GM18499 (cell line): Measurements from ENCODE around the gene MAD1L1.
"Not testable (repeated sequence)": the region's sequence is repeated elsewhere in the genome, so short reads cannot be mapped to it uniquely, and the experiment has no call there.

Experiments used
- ATAC-seq: cut with Tn5 transposase; IDR thresholded peaks from one replicate; pipeline ENCODE4 v1.9.1; 2021; ENCODE audit warnings: moderate number of reproducible peaks; ENCODE audit not compliant: insufficient read depth, unreplicated experiment

Gene MAD1L1

DNA sequence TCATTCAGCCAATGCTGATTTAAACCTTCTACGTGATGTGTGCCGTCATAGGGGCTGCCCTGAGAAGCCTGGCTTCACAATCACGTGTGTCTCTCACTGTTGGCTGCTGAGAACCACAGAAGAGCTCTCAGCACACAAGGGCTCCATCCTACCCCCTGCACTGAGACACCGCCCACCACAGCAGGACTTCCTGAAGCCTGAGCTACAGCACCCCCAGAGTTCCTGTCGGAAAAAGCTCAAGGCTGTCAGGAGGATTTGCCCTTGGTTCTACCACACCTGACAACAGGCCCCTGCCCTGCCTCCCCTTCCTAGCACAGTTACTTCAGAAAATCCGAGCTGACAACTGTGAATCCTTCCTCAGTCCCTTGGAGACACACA lies 191.9 kb downstream of the MAD1L1 start:
- ATAC-seq, result no peak

DNA sequence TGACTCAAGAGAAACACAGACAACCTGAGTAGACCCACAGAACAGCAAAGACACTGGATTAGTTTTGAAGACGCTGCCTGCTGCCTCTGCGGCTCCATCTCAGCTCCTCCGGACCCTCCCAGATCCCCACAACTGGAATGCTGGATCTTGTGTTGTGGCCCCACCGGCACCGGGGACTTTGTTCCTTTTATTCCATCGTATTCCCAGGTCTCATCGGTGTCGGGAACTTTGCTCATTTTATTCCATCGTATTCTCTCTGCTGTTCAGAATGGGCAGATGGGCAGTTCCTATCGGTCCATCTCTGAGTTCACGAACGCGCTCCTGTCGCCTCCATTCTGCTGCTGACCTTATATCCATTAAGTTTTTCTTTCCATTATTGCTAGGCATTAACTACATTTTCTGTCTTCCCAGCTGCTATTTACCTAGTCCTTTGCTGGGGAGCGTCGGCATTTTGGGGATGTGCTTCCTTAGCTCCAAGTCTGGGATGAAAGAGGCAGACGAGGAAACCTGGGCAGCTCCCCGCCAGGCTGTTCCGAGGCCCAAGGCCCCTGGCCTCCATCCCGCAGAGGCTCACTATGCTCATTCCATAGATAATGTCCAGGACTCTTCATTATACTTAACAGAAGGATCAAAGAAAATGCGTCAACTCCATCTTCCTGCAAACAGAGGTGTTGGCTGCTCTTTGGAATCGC lies 192.4 kb downstream of the MAD1L1 start:
- ATAC-seq, result no peak

DNA sequence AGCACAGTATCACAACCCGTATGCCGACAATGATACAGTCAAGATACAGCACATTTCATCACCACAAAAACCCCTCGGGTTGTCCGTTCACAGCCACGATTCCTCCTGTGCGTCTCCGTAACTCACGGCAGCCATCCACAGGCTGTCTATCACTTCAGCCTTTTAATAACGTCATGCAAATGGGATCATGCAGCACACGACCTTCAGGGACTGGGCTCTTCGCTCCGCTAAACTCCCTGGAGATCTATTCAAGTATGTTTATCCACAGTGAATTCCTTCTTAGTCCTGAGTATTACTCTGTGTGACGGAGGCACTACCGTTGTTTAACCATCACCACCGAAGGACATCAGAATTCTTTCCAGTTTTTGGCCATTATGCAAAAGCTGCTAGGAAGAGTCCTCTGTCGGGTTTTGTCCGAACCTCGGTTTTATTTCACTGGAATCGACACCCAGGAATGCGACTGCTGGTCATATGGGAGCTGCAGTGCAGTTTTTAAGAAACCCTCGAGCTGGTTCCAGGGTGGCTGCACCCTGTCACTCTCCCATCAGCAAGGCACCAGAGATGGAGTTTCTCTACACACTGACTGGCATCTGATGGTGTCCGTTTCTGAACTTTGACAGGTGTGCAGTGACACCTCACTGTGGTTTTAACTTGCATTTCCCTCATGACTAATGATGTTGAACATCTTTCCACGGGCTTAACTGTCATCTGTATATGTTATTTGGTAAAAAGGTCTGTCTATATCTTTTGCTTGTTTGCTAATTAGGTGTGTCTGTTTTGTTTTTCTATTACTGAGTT lies 193.6 kb downstream of the MAD1L1 start:
- ATAC-seq, result no peak

DNA sequence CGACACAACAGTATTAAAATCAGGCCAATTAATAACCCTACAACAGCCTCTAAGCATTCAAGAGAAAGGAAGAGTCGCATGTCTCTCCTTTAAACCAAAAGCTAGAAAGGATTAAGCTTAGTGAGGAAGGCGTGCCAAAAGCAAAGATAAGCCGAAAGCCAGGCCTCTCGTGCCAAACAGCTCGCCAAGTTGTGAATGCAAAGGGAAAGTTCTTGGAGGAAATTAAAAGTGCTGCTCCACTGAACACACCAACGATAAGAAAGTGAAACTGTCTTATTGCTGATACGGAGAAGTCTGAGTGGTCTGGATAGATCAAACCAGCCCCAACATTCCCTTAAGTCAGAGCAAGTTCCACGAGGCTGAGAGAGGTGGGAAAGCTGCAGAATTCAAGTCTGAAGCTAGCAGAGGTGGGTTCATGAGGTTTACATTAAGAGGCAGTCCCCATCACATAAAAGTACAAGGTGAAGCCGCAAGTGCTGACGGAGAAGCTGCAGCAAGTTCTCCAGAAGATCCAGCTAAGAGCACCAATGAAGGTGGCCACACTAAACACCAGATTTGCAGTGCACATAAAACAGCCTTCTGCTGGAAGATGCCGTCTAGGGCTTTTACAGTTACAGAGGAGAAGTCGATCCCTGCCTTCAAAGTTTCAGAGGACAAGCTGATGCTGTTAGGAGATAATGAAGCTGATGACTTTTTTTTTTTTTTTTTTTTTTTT lies 194.8 kb downstream of the MAD1L1 start:
- no peak for ATAC-seq

DNA sequence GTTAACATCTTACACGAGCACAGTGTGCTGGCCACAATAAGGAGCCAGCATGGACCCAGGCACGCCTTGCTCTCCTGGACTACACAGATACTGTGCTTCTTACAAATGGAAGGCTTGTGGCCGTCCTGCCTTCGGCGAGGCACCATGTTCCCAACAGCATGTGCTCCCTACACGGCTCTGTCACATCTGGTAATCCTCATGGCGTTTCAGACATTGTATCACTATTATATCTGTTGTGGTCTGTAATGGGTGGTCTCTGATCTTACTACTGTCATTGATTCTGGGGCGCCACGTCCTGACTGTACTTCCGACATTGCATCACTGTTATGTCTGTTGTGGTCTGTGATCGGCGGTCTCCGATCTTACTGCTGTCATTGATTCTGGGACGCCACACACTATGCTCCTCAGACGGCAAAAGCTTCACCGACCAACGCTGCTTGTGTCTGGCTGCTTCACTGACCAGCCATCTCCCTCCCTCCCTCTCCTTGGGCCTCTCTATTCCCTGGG lies 195.4 kb downstream of the MAD1L1 start:
- no peak for ATAC-seq

DNA sequence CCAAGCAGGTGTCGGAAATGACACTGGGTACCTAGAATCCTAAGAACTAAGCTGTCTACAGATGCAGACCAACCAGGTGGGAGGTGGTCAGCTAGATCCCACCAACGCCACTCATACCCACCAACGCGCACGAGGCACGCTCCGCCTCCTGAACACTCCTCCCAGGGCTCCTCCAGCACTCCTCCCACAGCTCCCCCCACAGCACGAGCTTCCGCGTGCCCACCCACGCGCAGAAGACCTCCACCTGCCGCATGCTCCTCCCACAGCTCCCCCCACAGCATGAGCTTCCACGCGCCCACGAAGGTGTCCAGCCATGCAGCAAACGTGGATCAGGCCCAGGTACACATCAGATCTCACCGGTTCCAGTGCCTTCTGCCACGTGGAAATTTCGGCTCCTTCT lies 196.0 kb downstream of the MAD1L1 start:
- no peak for ATAC-seq

DNA sequence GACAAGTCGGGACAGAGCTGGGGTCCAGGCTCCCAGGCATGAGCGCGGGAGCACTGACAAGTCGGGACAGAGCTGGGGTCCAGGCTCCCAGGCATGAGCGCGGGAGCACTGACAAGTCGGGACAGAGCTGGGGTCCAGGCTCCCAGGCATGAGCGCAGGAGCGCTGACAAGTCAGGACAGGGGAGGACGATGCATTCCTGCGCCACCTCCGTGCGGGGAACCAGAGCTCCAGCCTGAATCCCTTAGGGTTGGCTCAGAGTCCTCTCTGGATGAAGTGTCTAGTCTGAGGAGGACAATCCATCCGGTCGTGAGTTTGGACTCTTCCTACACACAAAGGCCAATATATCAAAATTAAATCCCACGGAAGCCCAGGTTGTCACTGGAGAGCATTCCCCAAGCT lies 196.5 kb downstream of the MAD1L1 start:
- ATAC-seq, result not testable (repeated sequence)

DNA sequence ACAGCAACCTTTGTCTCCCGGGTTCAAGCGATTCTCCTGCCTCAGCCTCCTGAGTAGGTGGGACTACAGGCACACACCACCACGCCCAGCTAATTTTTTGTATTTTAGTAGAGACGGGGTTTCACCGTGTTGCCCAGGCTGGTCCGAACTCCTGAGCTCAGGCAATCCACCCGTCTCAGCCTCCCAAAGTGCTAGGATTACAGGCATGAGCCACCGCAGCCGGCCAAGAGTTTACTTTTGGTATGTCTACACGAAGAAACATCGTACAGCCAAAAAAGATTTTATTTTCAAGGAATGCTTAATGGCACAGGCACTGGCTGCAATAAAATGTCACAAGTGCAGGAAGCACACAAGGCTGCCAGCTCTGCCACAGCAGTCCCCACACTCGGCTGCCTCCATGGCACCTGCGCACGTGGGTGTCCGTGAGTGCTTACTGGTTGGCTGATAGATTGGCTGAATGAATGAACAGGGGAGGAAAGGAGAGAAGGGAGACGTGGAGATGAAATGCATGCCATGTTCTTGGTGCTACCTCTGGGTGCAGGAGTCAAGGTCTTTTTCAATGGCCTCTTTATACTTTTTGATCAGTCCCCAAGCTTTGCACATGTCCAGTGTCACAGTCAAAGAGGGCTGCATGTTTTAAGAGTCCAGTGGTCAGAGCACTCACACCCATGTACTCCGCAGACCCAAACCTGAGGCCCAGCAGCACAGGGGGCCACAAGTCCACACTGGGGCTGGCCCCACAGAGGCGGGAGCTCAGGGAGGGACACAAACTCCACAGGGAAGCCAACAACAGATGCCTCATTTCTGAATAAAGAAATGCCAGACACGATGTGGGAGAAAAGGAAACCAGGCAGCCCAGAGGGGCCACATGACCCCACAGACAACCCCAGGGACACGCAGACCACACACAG lies 198.2 kb downstream of the MAD1L1 start:
- ATAC-seq, result no peak

DNA sequence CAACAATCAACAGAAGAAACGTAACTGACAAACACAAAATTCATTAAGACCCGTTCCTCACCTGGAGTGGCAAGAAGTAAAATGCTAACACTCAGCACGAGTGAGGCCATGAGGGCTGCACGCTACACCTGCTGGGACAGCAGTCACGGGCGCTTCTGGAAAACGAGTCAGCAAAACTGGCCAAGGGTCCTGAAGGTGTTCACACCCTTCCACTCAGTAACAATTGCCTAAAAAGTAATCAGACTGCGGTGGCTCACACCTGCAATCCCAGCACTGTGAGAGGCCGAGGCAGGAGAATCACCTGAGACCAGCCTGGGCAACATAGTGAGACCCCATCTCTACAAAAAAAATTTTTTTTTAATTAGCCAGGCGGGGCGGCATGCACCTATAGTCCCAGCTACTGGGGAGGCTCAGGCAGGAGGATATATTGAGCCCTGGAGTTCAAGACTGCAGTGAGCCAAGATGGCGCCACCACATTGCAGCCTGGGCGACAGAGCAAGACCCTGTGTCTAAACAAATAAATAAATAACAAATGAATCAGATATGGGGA lies 199.1 kb downstream of the MAD1L1 start:
- ATAC-seq, result no peak

DNA sequence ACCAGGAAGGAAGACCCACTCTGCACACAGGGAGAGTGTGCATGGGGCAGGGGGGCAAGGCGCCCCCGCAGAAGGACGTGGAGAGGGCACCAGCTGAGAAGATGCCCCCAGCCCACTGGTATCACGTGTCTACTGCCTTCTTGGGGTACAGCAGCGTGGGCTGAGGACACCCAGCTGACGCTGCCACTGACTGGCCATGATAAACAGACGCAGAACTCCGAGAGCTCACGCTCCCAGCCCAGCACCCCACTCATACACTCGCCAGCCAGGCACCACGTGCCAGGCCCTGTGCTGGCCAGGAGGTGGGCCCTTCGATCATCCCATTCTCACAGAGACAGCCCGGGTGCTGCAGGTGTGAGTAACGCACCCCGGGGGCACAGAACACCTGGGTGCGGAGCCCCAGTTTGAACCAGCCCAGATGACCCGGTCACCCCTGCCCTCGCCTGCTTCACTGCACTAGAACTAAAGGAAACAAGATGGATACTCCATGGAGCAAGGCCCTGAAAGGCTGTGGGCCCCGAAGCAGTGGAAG lies 199.8 kb downstream of the MAD1L1 start:
- no peak for ATAC-seq

DNA sequence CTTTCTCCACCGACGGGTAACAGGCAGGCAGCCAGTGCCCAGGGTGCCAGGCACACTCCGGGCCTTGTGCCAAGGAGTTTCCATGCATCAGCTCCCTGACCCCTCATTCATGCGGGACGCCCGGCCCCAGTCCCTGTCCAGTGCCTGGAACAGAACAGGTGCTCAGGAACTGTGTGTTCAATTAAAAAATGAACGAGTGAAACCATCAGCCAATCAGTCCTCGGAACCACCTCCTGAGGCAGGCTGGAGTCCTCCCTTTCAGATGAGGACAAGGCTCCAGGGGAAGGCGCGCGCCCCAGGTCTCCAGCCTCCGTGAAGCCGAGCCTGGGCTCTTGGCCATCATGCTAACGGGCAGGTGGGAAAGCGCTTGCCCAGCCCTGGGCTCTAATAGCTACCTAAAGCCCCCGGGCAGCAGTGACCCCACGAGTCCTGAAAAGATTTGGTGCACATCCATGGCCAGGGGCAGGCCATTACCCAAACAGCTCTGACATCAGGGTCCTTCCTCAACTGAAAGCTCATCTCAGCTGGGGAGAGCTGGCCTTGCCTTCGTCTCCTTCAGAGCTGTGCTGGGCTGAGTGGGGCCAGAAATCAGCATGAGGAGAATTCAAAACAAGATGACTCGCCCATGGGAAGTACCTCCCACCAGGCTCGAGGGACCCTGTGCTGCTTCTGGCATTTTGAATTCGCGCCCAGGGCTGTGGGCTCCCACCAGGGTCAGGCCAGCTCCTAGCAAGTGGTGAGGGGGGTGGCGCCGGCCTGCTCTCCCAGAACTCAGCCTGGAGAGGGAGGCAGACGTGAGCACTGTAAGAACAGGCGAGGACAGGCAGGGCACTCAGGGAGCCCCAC lies 200.5 kb downstream of the MAD1L1 start:
- ATAC-seq, result no peak

DNA sequence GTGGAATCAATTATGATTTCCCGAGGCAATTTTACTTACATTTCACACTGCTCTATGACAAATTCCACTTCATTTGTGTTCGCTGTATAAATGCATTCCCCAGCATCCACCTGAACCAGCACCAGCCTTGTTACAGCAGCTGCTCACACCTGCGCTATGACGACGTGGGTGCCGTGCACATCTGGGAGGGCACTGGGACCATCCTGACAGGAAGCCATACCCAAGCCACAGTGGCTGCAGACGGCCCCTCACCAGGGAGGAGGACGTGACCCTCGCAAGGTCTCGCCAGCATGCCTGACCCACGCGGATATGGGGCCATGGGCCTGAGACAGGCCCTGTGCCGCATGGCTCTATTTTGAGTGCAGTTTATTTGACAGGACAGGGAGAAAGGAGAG lies 201.3 kb downstream of the MAD1L1 start:
- no peak for ATAC-seq

DNA sequence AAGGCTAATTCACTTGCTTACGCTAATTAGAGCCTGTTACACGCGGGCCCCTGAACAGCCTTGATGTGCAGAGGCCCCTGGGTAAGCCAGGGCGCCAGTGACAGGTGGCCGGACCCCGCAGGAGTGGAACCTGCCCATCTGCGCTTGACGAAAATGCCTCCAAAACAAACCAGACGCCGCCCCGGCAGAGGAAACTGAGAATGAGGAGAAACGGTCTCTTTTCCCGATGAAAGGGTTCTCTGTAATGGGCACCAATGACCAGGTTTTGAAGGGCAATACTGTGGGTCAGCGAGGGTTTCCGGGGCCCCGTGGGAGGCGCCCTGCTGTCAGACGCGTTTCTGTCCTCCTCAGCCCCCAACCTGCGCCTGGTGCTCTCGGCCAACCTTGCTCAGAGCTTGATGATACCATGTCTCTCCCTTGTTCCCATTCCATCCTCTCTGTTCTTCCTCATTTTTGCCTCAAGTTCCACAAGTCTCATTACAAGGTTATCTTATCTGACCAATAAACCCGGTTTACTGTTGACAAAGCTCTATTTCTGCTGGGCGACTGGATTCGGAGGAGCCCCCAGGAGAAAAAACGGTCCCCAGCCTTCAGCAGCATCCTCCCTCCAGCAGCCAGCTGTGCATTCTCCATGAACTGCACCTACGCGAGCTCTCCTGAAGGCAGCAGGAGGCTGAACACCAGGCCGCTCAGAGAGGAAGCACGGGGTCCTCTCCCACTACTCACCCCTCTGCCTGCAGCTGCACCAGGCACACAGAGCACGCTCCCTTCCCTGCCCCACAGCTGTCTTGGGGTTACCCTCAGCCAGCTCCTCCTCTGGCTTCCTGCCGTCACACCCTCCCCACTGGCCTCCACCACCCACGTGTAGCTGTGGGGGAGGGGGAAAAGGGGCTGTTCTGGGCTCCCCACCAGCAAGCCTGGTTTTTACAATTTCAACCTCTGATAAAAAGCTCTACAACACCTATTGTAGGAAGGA lies 202.0 kb downstream of the MAD1L1 start:
- no peak for ATAC-seq

DNA sequence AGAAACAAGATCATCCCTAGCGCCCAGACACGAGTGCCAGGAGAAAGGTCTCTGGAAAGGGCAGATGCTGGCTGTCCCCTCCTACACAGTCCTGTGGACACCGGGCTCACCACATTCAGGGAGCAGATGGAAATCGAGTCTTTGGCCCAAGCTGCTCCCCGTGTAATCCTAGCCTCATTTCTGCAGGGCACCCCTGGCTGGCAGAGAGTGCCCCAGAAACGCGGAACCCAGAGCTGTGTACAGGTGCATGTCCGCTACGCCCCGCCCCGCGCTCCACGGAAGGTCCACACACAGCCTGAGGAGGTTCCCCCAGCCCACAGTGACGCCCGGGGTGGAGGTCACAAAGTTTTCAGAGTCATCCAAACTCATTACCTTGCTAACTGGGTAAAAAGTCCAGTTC lies 202.8 kb downstream of the MAD1L1 start:
- ATAC-seq, result no peak

DNA sequence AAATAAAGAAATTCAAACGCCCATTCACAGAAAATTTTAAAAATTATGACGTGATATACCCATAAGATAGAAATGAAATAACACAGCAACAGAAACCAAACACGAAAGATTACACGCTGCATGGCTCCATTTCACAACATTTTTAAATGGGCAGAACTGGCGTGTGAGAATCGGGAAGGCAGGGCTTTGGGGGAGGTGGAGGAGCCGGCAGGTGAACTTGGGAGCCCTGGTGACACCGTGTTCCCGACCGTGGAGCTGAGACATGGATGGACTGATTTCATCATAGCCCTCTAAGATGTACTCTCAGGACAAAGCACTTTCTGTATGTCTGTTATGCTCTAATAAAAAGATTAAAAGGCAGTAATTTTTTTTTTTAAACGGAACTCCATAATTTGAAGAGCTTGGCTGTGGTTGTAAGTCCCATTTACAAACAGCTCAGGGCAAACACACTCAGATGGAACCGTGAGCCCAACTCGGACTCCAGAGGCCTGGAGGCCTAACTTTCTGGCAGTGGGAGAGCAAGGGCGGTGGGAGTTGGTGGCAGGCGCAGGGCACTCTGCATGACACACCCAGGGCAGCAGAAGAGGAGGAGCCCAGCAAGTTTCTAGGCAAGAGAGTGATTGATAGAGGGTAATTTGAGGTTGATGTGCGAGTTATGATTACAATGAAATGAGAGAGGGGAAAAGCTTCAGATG lies 203.4 kb downstream of the MAD1L1 start:
- no peak for ATAC-seq

DNA sequence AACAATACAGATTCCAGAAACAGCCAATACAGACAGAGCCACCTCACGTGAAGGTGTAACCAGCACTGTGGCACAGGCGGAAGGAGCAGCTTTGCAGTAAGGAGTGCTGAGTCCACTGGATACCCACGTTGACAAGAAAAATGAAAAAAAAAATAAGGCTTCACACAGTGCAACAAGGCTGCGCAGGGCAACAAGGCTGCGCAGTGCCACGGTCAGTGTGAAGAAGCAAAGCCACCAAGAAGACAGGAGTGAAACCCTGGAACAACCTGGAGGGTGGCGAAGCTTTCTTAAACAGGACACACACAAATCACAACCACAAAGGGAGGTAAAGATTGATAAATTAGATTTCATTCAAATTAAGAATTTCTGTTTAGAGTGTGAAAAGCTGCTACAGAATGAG lies 204.0 kb downstream of the MAD1L1 start:
- ATAC-seq, result no peak

DNA sequence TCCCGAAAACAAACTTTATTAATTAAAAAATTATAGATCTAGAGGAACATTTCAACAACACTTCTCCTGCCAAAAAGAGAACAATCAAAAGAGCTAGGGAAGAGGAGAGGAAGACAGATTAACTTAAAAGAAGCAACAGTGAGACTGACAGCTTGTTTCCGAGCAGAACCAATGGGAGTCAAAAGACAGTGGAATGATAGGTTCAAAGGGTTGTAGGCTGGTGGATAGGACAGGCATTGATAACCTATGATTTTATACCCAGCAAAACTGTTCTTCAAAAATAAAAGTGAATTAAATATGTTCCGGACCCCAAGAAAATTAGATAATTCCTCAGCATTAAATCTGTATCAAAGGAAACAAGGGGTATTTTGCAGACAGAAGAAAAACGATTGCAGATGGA lies 207.6 kb downstream of the MAD1L1 start:
- ATAC-seq, result no peak
